Measurements from ENCODE around the gene EHD2. TPM values are rescaled to one million over a fixed set of nuclear protein-coding genes. Genes with fewer than 3 reads are reported as not detected.
A peak's percentile ranks its signal among the peaks of the same experiment; 100 is the strongest.
"Not testable (repeated sequence)": the region's sequence is repeated elsewhere in the genome, so short reads cannot be mapped to it uniquely, and the experiment has no call there.

EHD2 gene
- total RNA-seq, 2 experiments from 2014 or later, result 0.27 to 0.41 TPM

DNA sequence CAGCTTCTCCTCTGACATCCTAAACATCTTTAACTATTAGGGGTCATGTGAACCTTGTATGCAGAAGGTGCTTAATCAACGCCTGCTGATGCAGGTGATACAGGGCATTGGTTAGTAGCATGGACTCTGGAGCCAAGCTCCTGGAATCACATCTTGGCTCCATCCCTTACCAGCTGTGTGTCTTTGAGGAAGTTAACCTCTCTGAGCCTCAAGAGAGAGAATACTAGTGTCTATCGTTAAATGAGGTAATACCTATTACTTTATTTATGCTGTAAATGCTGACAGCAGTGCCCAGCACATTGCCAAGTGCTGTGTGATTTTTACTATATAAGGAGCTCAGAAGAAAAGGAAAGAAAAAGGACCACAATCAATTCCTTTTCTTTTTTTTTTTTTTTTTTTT, 54.1 kb downstream of the EHD2 start:
- intact Hi-C loops (cut with micrococcal nuclease), result no loop called here
- CTCF ChIA-PET, result interaction anchor here (0.6 to 1.1 kb wide), 3 partner anchors 9 to 840 kb away, joined by 3 to 4 read pairs (median 3); no protein-coding TSS in a partner anchor
- no peak overlapping the region for H3K4me3 Mint-ChIP-seq
- no peaks in the 10 kb centered on the region for H3K36me3 Mint-ChIP-seq (ENCODE audit: low read depth)
- H3K27ac Mint-ChIP-seq, result no peak overlapping the region
- peaks cover 4% of the 10 kb centered on the region for H3K27me3 Mint-ChIP-seq (ENCODE audit: low read depth)
- no peaks in the 10 kb centered on the region for H3K9me3 Mint-ChIP-seq
- DNase-seq, result no peak
- peaks cover 12% of the 10 kb centered on the region for H3K4me1 Mint-ChIP-seq (ENCODE audit: low read depth)

DNA sequence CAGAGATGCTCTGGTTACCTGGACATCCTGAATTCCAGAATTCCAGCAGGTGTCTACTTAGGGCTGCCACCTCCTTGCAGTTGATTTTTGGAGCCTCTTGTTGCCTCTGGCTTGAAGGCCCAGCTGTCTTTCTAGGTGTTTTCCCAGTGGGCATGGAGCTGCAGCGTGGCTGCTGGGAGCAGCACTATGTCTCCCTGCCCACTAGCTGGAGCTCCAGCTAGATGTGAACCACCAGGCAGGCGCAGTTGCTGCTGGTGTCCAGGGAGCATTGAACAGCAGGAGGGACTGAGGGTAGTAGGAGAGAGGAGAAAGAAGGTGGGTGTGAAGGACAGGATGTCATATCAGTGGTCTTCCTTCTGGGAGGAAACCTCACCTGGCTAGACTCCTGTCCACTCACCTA, 55.4 kb downstream of the EHD2 start:
- intact Hi-C loops (cut with micrococcal nuclease), result no loop called here
- CTCF ChIA-PET, result no interaction called here
- peaks cover 12% of the 10 kb centered on the region for H3K4me1 Mint-ChIP-seq (ENCODE audit: low read depth)
- DNase-seq, result no peak
- no peaks in the 10 kb centered on the region for H3K9me3 Mint-ChIP-seq
- no peak overlapping the region for H3K4me3 Mint-ChIP-seq
- peaks cover 4% of the 10 kb centered on the region for H3K27me3 Mint-ChIP-seq (ENCODE audit: low read depth)
- no peaks in the 10 kb centered on the region for H3K36me3 Mint-ChIP-seq (ENCODE audit: low read depth)
- H3K27ac Mint-ChIP-seq, result no peak overlapping the region

DNA sequence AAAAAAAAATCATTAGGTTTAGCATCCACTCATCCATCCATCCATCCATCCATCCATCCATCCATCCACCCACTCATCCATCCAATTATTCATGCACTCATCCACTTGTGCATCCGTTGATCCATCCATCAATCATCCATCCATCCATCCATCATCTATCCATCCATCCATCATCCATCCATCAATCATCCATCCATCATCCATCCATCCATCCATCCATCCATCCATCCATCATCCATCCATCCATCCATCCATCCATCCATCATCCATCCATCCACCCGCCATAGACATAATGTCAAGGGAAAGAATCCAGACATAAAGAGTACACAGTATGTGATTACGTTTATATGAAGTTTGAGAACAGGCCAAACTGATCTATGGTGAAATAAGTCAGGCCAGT, 56.3 kb downstream of the EHD2 start:
- Mint-ChIP-seq H3K27ac (no peak overlapping the region), H3K27me3 (ENCODE audit: low read depth) (peaks cover 4% of the 10 kb centered on the region), H3K36me3 (ENCODE audit: low read depth) (no peaks in the 10 kb centered on the region), H3K9me3 (no peaks in the 10 kb centered on the region), H3K4me1 (ENCODE audit: low read depth) (peaks cover 12% of the 10 kb centered on the region), H3K4me3 (no peak overlapping the region)
- no peak for DNase-seq
- CTCF ChIA-PET, result no interaction called here
- intact Hi-C loops (cut with micrococcal nuclease), result no loop called here

DNA sequence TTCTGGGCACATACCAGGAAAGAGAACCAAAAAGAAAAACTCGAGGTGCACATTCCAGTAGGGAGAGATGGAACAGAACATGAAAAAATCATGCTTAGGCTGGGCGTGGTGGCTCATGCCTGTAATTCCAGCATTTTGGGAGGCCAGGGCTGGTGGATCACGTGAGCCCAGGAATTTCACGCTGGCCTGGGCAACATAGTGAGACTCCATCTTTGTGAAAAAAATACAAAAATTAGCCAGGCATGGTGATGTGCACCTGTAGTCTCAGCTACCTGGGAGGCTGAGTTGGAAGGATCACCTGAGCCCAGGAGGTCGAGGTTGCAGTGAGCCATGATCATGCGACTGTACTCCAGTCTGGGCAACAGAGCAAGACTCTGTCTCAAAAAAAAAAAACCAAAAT, 58.1 kb downstream of the EHD2 start:
- H3K36me3 Mint-ChIP-seq (ENCODE audit: low read depth); DNase-seq; H3K4me3 Mint-ChIP-seq; H3K27me3 Mint-ChIP-seq (ENCODE audit: low read depth); H3K9me3 Mint-ChIP-seq; H3K27ac Mint-ChIP-seq; CTCF ChIA-PET: not testable (repeated sequence)
- intact Hi-C loops (cut with micrococcal nuclease), result loop anchor here (10.0 kb wide), 1 partner anchor 166 kb away; the partner anchor contains the start of gene BICRA
- H3K4me1 Mint-ChIP-seq (ENCODE audit: low read depth), result peaks cover 12% of the 10 kb centered on the region

DNA sequence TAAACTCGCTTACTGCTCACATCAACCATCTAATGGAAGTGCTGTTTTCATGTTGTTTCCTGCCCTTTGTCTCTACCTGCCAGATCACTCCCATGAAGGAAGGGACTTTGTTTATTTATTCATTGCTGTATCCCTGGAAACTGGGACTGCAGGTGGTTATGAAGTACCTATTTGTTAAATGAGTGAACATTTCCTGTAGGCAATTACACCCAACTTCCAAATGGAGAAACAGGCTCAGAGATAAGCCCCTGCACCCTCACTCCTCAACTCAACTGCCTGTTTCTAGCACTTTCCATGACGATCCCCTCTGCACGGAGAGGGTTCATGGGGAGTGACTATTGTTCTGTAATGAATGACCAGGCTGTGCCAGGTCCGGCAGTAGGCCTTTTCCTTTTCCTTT, 63.3 kb downstream of the EHD2 start:
- intact Hi-C loops (cut with micrococcal nuclease), result loop anchor here (10.0 kb wide), 1 partner anchor 172 kb away; the partner anchor contains the start of gene BICRA
- no peaks in the 10 kb centered on the region for H3K27me3 Mint-ChIP-seq (ENCODE audit: low read depth)

DNA sequence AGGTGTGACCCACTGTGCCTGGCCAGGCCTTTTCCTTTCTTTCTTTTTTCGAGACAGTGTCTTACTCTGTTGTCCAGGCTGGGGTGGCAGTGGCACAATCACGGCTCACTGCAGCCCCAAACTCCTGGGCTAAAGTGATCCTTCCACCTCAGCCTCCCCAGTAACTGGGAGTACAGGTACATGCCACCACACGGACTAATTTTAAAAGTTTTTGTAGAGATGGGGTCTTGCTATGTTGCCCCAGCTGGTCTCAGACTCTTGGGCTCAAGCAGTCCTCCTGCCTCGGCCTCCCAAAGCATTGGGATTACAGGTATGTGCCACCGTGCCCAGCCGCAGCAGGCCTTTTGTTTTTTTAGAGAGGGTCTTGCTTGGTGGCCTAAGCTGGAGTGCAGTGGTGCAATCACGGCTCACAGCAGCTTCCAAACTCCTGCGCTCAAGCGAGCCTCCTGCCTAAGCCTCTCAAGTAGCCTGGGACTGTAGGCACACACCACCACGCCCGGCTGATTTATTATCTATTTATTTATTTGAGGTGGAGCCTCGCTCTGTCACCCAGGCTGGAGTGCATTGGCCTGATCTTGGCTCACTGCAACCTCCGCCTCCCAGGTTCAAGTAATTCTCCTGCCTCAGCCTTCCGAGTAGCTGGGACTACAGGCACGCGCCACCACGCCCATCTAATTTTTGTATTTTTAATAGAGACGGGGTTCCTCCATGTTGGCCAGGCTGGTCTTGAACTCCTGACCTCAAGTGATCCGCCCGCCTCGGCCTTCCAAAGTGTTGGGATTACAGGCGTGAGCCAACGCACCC, 64.2 kb downstream of the EHD2 start:
- peaks cover 20% of the 10 kb centered on the region for H3K36me3 Mint-ChIP-seq (ENCODE audit: low read depth)
- H3K4me1 Mint-ChIP-seq (ENCODE audit: low read depth), result peaks cover 23% of the 10 kb centered on the region
- DNase-seq; H3K27me3 Mint-ChIP-seq (ENCODE audit: low read depth); CTCF ChIA-PET; H3K9me3 Mint-ChIP-seq: not testable (repeated sequence)
- peak overlapping the region; percentile 92 for H3K4me3 Mint-ChIP-seq
- intact Hi-C loops (cut with micrococcal nuclease), result loop anchor here (1.0 to 10.0 kb wide), 2 partner anchors 32 to 173 kb away; partner anchors contain the start of genes BICRA and NOP53
- peak overlapping the region; percentile 92 for H3K27ac Mint-ChIP-seq

More for the DNA sequence above, 63.3 kb downstream of the EHD2 start:
- no peaks in the 10 kb centered on the region for H3K9me3 Mint-ChIP-seq
- peaks cover 21% of the 10 kb centered on the region for H3K4me1 Mint-ChIP-seq (ENCODE audit: low read depth)
- H3K36me3 Mint-ChIP-seq (ENCODE audit: low read depth), result peaks cover 14% of the 10 kb centered on the region
- H3K4me3 Mint-ChIP-seq, result no peak overlapping the region
- CTCF ChIA-PET, result interaction anchor here (0.9 kb wide), 1 partner anchor 9 kb away, joined by 3 read pairs; no protein-coding TSS in a partner anchor
- no peak overlapping the region for H3K27ac Mint-ChIP-seq
- DNase-seq, result no peak

DNA sequence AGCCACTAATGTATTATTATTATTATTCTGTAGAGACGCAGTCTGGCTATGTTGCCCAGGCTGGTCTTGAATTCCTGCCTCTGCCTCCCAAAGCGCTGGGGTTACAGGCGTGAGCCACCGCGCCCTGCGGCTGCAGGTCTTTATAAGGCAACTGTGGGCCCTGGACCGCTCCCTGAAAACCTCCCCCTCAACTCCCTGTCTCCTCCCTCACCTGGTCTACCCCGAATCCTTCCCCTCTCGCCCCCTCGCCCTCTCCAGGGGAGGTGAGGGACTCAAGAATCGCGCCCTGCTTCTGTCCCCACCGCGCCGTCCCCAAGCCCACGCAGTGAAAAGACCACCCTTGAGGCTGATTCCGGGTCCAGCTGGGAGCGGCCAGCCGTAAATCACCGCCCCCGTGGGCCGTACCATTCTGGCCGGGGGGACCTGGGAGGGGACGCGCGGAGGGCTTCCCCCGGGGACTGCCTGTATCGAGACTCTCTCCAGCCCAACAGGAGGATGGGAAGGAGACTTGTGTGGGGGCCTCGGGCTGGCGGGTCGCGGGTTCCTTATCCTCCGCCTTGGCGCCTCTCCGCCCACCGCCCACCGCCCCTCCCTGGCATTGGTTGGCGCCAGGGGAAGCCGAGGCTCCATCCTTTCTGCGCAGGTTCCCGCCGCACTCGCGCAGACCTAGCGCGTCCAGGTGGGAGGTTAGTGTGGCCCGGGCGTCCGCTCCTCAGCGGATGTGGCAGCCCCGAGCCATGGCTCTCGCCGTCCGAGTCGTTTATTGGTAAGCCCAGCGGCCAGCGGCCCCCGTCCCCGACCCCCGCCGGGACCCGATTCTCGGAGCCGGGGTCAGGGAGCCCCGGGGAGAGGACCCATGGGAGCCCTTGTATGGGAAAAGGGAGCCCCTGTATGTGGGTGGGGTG, 65.1 kb downstream of the EHD2 start, which contains the start of gene SELENOW:
Gene SELENOW, plus strand, starts transcription at position 655 of the 905 bp plus-strand sequence. Its CDS starts 83 bp downstream, at position 738.
- Mint-ChIP-seq H3K9me3 (no peaks in the 10 kb centered on the region), H3K4me3 (peak within 1 kb of the TSS; percentile 92), H3K36me3 (ENCODE audit: low read depth) (peaks cover 23% of the 10 kb centered on the region), H3K27ac (peak within 1 kb of the TSS; percentile 92), H3K4me1 (ENCODE audit: low read depth) (peaks cover 23% of the 10 kb centered on the region), H3K27me3 (ENCODE audit: low read depth) (no peaks in the 10 kb centered on the region)
- CTCF ChIA-PET, result no interaction called here
- DNase-seq, result peak; percentile 81
- intact Hi-C loops (cut with micrococcal nuclease), result loop anchor here (1.0 to 10.0 kb wide), 2 partner anchors 33 to 174 kb away; partner anchors contain the start of genes BICRA and NOP53

DNA sequence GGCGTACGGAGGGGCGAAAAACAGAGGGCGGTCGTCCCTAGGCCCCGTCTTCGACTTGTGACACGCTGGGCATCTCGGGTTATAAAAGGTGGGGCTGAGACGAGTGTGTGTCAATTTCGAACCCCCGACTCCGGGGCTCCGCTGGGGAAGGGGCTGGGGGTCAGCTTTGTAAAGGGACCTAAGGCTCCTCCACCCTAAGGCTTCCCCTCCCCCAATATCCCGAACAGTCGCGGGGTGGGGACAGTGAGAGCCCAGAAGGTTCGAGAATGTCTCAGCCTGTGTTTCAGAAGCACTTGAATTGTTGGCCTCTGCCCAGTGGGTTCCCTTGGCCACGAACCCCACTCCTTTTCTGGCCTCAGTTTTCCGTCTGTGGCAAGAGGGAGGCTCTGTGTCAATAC, 65.7 kb downstream of the EHD2 start:
- CTCF ChIA-PET, result no interaction called here
- peak; percentile 29 for DNase-seq
- H3K27ac Mint-ChIP-seq, result peak overlapping the region; percentile 92
- peaks cover 26% of the 10 kb centered on the region for H3K36me3 Mint-ChIP-seq (ENCODE audit: low read depth)
- intact Hi-C loops (cut with micrococcal nuclease), result loop anchor here (1.0 to 10.0 kb wide), 2 partner anchors 34 to 174 kb away; partner anchors contain the start of genes BICRA and NOP53
- H3K27me3 Mint-ChIP-seq (ENCODE audit: low read depth), result no peaks in the 10 kb centered on the region
- H3K9me3 Mint-ChIP-seq, result no peaks in the 10 kb centered on the region
- peak overlapping the region; percentile 92 for H3K4me3 Mint-ChIP-seq
- H3K4me1 Mint-ChIP-seq (ENCODE audit: low read depth), result peaks cover 23% of the 10 kb centered on the region

DNA sequence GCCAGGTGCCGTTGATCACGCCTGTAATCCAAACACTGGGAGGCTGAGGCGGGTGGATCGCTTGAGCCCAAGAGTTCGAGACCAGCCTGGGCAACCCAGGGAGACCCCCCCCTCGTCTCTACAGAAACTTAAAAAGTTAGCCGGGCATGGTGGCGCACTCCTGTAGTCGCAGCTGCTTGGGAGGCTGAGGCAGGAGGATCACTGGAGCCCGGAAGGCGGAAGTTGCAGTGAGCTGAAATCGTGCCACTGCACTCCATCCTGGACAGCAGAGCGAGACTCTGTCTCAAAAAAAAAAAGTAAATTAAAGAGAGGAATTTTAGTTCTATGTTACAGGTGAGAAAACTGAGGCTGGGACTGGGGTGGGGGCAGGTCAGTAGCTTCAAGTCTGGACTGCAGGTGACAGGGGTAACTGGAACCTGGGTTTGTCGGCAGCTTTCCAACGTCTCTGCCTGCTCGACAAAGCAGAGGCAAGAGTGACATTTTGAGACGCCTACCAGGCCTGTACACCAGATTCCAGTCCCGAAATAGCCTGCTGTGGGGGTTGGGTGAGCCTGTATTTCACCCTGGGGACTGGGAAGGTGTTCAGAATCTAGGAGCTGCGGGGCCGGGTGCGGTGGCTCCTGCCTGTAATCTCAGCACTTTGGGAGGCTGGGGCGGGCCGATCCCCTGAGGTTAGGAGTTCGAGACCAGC, 66.4 kb downstream of the EHD2 start:
- Mint-ChIP-seq H3K27ac (peak overlapping the region; percentile 92), H3K9me3 (no peaks in the 10 kb centered on the region), H3K27me3 (ENCODE audit: low read depth) (no peaks in the 10 kb centered on the region), H3K4me1 (ENCODE audit: low read depth) (peaks cover 23% of the 10 kb centered on the region), H3K36me3 (ENCODE audit: low read depth) (peaks cover 33% of the 10 kb centered on the region), H3K4me3 (peak overlapping the region; percentile 92)
- CTCF ChIA-PET, result interaction anchor here (1.0 to 1.8 kb wide), 2 partner anchors 10 to 14 kb away, joined by 3 to 6 read pairs; no protein-coding TSS in a partner anchor
- no peak for DNase-seq
- intact Hi-C loops (cut with micrococcal nuclease), result loop anchor here (10.0 kb wide), 1 partner anchor 175 kb away; the partner anchor contains the start of gene BICRA

DNA sequence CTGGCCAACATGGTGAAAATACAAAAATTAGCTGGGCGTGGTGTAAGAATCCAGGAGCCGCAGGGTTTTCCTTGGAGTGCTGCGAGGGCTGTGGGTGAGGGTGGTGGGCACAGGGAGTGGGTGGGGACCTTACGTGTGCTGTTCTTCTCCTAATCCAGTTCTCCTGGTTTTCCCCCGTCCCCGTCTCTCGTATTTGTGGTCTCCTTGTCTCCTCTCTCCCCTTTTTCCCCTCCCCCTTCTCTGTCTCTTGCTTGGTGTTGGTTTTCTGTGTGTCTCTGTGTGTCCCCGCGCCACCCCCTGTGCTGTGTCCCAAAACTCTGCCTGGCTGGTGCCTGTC, 67.0 kb downstream of the EHD2 start:
- no peak for DNase-seq
- intact Hi-C loops (cut with micrococcal nuclease), result no loop called here
- CTCF ChIA-PET, result interaction anchor here (1.0 to 1.8 kb wide), 2 partner anchors 9 to 14 kb away, joined by 3 to 6 read pairs; no protein-coding TSS in a partner anchor
- peaks cover 23% of the 10 kb centered on the region for H3K4me1 Mint-ChIP-seq (ENCODE audit: low read depth)
- H3K4me3 Mint-ChIP-seq, result peak overlapping the region; percentile 92
- no peaks in the 10 kb centered on the region for H3K9me3 Mint-ChIP-seq
- H3K36me3 Mint-ChIP-seq (ENCODE audit: low read depth), result peaks cover 34% of the 10 kb centered on the region
- H3K27ac Mint-ChIP-seq, result peak overlapping the region; percentile 66
- no peaks in the 10 kb centered on the region for H3K27me3 Mint-ChIP-seq (ENCODE audit: low read depth)

DNA sequence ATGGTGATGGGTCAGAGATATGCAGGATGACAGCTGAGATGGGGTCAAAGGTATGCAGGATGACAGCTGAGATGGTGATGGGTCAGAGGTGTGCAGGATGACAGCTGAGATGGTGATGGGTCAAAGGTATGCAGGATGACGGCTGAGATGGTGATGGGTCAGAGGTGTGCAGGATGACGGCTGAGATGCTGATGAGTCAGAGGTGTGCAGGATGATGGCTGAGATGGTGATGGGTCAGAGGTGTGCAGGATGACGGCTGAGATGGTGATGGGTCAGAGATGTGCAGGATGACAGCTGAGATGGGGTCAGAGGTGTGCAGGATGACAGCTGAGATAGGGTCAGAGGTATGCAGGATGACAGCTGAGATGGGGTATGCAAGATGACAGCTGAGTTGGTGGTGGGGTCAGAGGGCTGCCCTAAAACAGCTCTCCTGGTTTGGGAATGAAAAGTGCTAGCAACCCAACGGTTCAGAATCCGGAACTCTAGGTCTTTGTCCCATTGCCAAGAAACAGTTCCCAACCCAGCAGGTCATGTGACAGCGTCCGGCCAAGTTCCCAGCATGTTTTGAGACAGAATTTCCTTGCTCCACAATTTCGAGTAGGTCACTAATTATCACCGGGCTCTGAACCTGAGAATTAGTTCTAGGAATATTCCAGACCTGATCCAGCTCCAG, 68.5 kb downstream of the EHD2 start:
- CTCF ChIA-PET, result interaction anchor here (1.0 kb wide), 1 partner anchor 11 kb away, joined by 4 read pairs; no protein-coding TSS in a partner anchor
- Mint-ChIP-seq H3K27me3 (ENCODE audit: low read depth) (no peaks in the 10 kb centered on the region), H3K4me3 (no peak overlapping the region), H3K36me3 (ENCODE audit: low read depth) (peaks cover 34% of the 10 kb centered on the region), H3K27ac (no peak overlapping the region), H3K9me3 (no peaks in the 10 kb centered on the region), H3K4me1 (ENCODE audit: low read depth) (peaks cover 23% of the 10 kb centered on the region)
- intact Hi-C loops (cut with micrococcal nuclease), result no loop called here
- DNase-seq, result no peak
